Activated CD8-positive, alpha-beta memory T cell treated with anti-CD3 and anti-CD28 coated beads for 36 hours (primary cell): Measurements from ENCODE around the gene EPM2AIP1. TPM values are rescaled to one million over a fixed set of nuclear protein-coding genes. Genes with fewer than 3 reads are reported as not detected.

Experiments used
- CTCF ChIA-PET: fragments of 350-600 bp; sonication (Branson Sonifier 250); formaldehyde crosslinking; loops from one replicate; lab custom pipeline; 2021; ENCODE audit warnings: antibody characterized with exemption; lab: Charles Lee
- POLR2A ChIA-PET: fragments of 350-600 bp; sonication (Branson Sonifier 250); formaldehyde crosslinking; loops from one replicate; lab custom pipeline; 2021; ENCODE audit warnings: antibody characterized with exemption; lab: Charles Lee
- total RNA-seq, 2 experiments: library from RNA; stranded (reverse); gene quantifications; one replicate each; pipeline ENCODE4 v1.2.3, GENCODE V29; 2021

EPM2AIP1 gene
- total RNA-seq, 2 experiments from 2014 or later, result 11.9 to 12.8 TPM

GRCh38 chr3:36959821-36960220 is 33.1 kb downstream of the EPM2AIP1 start:
- POLR2A ChIA-PET, result no interaction called here
- CTCF ChIA-PET, result interaction anchor here (0.6 to 2.6 kb wide), 8 partner anchors 43 to 187 kb away, joined by 3 to 9 read pairs (median 3); no protein-coding TSS in a partner anchor

- CTCF ChIA-PET, result interaction anchor here (0.7 to 2.6 kb wide), 18 partner anchors 8 to 260 kb away, joined by 3 to 9 read pairs (median 4); partner anchors contain the start of gene EPM2AIP1
- POLR2A ChIA-PET, result interaction anchor here (1.0 to 1.1 kb wide), 3 partner anchors 35 to 82 kb away, joined by 3 to 4 read pairs (median 3); partner anchors contain the start of genes EPM2AIP1 and MLH1
Measured at GRCh38 chr3:36957862-36958686, 34.9 kb downstream of the EPM2AIP1 start.

- ChIA-PET CTCF (interaction anchor here (2.1 kb wide), 1 partner anchor 82 kb away, joined by 4 read pairs; no protein-coding TSS in a partner anchor), POLR2A (no interaction called here)
Measured at GRCh38 chr3:36957063-36957462, 35.9 kb downstream of the EPM2AIP1 start.

- ChIA-PET CTCF (interaction anchor here (0.6 kb wide), 1 partner anchor 162 kb away, joined by 3 read pairs; no protein-coding TSS in a partner anchor), POLR2A (no interaction called here)
Measured at GRCh38 chr3:36956155-36956554, 36.8 kb downstream of the EPM2AIP1 start.

GRCh38 chr3:36954452-36955134 is 38.3 kb downstream of the EPM2AIP1 start:
- ChIA-PET CTCF (no interaction called here), POLR2A (no interaction called here)

- ChIA-PET CTCF (interaction anchor here (1.0 kb wide), 1 partner anchor 11 kb away, joined by 5 read pairs; no protein-coding TSS in a partner anchor), POLR2A (interaction anchor here (0.6 to 0.7 kb wide), 3 partner anchors 30 to 65 kb away, joined by 3 read pairs; no protein-coding TSS in a partner anchor)
Measured at GRCh38 chr3:36947814-36948213, 45.1 kb downstream of the EPM2AIP1 start.

- ChIA-PET POLR2A (interaction anchor here (1.8 kb wide), 1 partner anchor 48 kb away, joined by 6 read pairs; the partner anchor contains the start of genes EPM2AIP1 and MLH1), CTCF (interaction anchor here (0.8 to 1.2 kb wide), 2 partner anchors 13 to 22 kb away, joined by 4 read pairs; no protein-coding TSS in a partner anchor)
Measured at GRCh38 chr3:36945333-36945980, 47.5 kb downstream of the EPM2AIP1 start.

- POLR2A ChIA-PET, result interaction anchor here (1.8 kb wide), 1 partner anchor 48 kb away, joined by 6 read pairs; the partner anchor contains the start of genes EPM2AIP1 and MLH1
- CTCF ChIA-PET, result interaction anchor here (0.7 to 1.2 kb wide), 4 partner anchors 9 to 21 kb away, joined by 3 to 4 read pairs (median 4); no protein-coding TSS in a partner anchor
Measured at GRCh38 chr3:36944641-36945270, 48.2 kb downstream of the EPM2AIP1 start, which contains the start of gene TRANK1. Gene TRANK1 (minus strand): TSS chr3:36945054. CDS start chr3:36944809, 245 bp downstream.

GRCh38 chr3:36944012-36944640 is 48.8 kb downstream of the EPM2AIP1 start:
- ChIA-PET POLR2A (interaction anchor here (0.5 to 1.8 kb wide), 2 partner anchors 32 to 49 kb away, joined by 3 to 6 read pairs; partner anchors contain the start of genes EPM2AIP1 and MLH1), CTCF (interaction anchor here (0.7 to 1.1 kb wide), 2 partner anchors 9 to 15 kb away, joined by 3 to 4 read pairs; no protein-coding TSS in a partner anchor)

- POLR2A ChIA-PET, result interaction anchor here (0.5 to 1.8 kb wide), 2 partner anchors 32 to 50 kb away, joined by 3 to 6 read pairs; partner anchors contain the start of genes EPM2AIP1 and MLH1
- CTCF ChIA-PET, result interaction anchor here (1.1 kb wide), 1 partner anchor 15 kb away, joined by 4 read pairs; no protein-coding TSS in a partner anchor
Measured at GRCh38 chr3:36943601-36944000, 49.3 kb downstream of the EPM2AIP1 start.

- ChIA-PET CTCF (interaction anchor here (1.0 kb wide), 1 partner anchor 16 kb away, joined by 5 read pairs; no protein-coding TSS in a partner anchor), POLR2A (interaction anchor here (1.1 kb wide), 1 partner anchor 50 kb away, joined by 3 read pairs; no protein-coding TSS in a partner anchor)
Measured at GRCh38 chr3:36942638-36943248, 50.2 kb downstream of the EPM2AIP1 start.

- CTCF ChIA-PET, result interaction anchor here (0.7 kb wide), 1 partner anchor 53 kb away, joined by 3 read pairs; no protein-coding TSS in a partner anchor
- POLR2A ChIA-PET, result no interaction called here
Measured at GRCh38 chr3:36941658-36942057, 51.3 kb downstream of the EPM2AIP1 start.

GRCh38 chr3:36941162-36941561 is 51.8 kb downstream of the EPM2AIP1 start:
- ChIA-PET CTCF (no interaction called here), POLR2A (no interaction called here)

- ChIA-PET CTCF (no interaction called here), POLR2A (no interaction called here)
Measured at GRCh38 chr3:36937492-36937891, 55.4 kb downstream of the EPM2AIP1 start.
